ENCODE measurements around the gene SPATA3.

The SPATA3 gene

DNA sequence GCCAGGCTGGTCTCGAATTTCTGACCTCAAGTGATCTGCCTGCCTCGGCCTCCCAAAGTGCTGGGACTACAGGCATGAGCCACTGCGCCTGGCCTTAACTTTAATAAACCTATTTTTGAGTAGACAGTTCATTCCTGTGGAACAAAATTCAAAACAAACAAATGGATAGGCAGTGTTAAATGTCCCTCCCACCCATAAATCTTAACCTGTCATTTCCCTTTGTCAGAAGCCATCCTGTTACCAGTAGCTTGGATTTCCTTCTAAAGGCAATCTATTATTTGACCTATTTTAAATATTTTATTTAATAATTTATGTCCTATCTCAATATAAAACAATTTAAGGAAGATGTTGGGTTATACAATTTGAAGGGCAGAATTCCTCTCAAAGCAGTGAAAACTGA, 34.8 kb downstream of the SPATA3 start:
- no peak for DNase-seq
- ATAC-seq: no peak

DNA sequence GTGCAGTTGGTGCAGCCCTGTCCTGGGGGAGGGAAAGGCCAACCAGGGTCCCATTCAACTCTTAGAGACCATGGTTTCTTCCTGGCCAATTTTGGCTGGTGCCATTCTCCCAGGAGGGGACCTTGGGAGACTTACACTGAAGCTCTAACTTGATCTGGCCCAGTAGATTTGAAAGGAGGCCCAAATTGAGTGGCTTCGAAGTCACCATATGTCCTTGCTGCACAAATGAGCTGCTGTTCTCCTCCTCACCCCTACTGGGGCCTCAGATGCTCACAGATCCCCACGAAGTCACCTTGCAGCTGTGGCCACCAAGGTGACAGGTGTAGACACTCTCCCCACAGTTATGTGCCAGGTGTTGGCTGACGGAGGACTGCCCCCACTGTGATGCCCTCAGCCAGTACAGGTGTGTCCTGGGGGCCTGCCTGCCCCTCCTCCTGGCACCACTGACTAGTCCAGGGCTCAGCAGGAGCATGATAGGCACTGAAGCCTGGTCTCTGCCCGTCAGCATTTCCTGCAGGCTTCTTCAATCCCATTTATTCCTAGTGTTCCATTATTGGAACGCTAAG, 36.7 kb downstream of the SPATA3 start:
- DNase-seq (no peak), ATAC-seq (no peak)

DNA sequence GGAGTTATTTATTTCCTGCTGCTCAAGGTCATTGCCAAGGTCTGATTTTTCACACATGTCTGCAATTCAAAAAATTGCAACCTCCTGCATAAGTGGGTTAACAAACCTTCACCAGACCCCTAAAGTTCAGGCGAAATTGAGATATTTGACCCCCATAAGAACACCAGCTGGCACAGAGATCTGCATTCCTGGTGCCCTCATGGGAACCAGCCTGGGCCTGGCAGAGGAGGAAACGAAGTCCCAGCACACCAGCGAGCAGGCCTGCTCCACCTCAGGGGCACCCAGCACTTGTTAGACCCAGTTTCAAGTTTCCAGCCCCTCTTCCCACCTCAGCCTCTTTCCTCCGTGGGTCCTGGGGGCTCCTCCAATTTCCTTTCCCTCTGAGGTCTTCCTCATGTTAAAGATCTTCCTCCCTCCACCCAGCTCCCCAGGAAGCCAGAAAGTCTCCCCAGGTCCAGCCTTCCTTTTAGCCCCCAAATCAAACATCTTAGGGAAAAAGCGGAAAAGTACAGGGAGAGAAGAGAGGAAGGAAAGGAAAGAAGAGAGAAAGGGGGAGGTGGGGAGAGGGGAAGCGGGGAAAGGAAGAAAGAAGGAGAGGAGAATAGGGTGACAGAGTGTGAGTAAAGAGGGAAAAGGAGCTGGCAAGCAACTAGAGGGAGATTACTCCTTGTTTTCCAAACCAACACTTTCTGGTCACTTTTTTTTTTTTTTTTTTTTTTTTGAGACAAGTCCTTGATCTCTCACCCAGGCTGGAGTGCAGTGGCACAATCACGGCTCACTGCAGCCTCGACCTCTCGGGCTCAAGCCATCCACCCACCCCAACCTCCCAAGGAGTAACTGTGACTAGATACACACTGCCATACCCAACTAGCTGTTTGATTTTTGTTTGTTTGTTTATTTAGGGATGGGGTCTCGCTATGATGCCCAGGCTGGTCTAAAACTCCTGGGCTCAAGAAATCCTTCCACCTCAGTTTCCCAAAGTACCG, 37.5 kb downstream of the SPATA3 start:
- no peak for ATAC-seq

DNA sequence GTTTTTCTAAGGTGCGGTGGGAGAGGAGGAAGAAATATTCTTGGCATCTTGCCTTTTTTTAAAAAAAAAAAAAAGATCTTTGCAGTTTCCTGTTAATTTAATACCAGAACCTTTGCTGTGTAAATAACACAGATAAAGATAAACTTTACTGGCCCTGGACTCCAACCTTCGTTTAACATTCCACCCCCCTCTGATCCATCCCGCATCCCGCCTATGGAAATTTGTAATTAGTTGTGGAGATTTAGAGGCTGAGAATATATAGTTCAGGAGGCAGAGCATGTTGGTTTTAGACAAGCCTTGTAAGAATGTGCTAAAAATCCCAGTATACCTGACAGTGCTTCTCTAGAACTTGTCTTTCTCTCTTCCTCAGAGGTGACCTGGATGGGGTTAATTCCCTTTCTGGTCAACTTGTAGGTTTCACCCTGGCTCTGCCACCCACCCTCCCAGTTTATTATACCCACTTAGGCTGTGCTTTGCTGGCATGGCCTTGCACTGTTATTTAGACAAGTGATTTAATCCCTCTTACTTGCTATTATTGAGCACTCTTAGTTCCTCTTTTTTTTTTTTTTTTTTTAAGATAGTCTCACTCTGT, 38.5 kb downstream of the SPATA3 start:
- no peak for ATAC-seq
- no peak for DNase-seq

More for the DNA sequence above, 37.5 kb downstream of the SPATA3 start:
- no peak for DNase-seq

DNA sequence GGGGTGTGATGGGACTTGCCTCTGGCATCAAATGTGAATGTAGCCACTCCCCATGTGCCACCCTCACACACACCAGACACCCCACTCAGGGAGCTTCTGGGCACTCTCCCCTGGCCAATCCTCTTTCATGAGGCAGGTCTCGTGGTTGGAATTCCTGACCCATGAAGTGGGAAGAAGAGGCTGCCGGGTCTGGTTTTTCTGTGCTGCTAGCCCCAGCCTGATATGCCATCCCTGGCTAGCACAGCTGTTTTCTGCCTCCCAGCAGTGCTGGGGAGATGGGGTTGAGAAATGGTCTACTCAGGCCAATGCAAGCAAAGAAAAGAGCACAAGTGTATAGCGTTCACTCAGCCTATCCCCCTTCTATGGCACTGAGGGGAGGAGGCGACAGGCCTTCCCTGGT, 40.2 kb downstream of the SPATA3 start:
- ATAC-seq (no peak), DNase-seq (no peak)

DNA sequence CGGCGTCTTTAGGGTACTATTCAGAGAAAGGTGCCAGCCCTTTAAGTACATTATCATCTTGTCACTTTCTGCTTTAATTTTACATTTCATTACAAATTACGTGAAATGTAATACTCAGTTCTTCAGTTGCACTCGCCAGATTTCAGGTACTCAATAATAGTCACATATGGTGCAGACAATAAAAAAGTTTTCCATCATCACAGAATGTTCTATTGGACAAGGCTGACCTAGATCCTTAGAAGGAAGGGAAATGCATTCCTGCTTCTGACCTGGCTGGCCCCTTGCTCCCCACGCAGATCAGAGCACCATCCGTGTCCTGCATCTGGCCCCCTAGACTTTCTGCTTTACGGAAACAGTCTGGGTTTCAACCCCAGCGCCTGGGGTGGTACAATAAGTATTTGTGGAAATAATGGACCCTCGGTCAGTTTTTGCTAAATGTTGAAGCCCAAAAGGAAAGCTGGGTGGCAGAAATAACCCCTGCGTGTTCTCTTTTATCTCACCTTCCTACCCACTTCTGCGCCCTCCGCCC, 40.7 kb downstream of the SPATA3 start:
- ATAC-seq (no peak), DNase-seq (no peak)

DNA sequence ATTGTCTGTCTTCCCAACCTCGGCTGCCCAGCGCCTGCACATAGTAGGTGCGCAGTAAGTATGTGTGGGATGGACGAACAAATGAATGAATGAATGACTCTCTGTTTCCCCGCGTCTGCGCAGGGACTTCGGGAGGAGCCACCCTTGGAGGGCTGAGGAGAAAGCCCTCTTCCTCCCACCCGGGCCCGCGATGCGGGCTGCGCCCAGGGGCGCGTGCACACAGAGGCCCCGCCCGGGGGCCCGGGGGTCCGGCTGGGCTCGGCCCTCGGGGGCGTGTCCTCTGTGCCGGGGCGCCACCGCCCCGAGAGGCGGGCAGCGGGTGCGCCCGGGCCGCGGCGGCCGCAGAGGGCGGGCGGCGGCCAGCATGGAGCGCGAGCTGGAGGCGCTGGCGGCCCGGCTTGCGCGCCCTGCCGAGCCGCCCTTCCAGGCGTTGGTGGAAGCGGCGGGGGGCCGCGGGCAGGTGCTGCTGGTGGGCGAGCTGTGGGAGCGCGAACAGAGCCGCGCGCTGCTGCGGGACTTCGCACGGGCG, 41.3 kb downstream of the SPATA3 start, which contains the start of gene C2orf72:
Gene C2orf72 (plus strand): TSS at position 322 of the 529 bp plus-strand sequence. CDS start 43 bp downstream, at position 365.
- peak; percentile 37 for ATAC-seq
- DNase-seq: no peak

DNA sequence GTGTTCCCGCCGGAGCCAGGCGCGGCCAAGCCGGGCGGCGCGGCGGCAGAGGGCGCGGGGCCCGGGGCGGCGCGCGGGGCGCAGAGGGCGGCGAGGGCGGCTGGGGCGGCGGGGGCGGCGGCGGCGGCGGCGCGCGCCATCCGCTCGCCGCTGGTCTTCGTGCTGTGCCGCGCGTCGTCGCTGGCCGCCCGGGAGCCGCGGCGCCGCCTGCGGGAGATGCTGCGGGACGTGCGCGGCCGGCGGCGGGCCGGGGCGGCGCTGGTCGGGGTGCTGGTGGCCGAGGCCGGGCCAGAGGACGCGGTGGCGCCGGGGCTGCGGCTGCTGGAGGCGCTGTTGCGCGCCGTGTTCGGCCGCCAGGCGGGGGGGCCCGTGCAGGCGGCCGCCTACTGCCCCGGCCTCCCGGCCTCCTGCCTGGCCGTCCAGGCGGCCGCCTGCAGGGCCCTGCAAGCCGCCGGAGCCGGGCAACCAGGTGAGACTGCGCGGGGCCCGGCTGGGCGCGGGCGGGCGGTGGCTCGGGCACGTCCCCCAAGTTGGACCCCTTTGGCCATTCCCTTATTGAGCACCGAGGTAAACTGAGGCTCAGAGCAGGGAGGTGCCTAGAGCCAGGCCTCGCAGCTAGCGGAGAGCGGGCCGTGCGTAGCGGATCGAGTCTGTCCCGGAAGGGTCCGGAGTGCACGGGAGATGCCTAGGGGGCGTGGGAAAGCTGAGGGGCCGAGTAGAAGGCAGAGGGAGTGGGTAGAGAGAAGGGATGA, 42.0 kb downstream of the SPATA3 start:
- DNase-seq: no peak
- peak; percentile 29 for ATAC-seq

DNA sequence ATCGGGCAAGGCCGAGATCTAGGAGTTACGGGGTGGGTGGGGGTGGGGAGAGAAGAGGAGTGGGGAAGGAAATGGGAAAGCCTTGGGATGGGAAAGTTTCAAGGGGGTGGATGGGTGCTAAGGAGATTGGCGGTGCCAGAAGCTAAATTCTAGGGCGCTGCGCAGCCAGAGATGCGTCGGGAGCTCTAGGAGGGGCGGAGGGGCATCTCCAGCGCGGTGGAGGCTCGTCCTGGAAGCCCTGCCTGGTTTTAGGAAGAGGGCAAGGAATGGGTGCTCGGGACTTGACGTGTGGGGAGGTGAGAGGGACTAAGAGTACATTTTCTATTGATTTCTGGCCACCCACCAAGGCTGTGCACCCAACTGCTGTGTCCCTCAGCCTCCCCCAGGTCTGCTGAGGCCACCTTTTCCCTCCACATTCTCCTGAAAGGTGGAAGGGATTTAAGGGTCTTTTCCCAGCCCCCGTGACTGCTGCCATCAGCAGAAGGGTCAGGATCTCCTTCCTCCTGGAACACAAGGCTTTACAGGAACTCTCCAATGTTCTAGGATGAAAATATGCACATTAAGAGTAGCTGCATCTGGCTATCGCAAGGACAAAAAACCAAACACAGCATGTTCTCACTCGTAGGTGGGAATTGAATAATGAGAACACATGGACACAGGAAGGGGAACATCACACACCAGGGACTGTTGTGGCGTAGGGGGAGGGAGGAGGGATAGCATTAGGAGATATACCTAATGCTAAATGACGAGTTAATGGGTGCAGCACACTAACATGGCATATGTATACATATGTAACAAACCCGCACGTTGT, 42.8 kb downstream of the SPATA3 start:
- ATAC-seq: no peak
- no peak for DNase-seq

DNA sequence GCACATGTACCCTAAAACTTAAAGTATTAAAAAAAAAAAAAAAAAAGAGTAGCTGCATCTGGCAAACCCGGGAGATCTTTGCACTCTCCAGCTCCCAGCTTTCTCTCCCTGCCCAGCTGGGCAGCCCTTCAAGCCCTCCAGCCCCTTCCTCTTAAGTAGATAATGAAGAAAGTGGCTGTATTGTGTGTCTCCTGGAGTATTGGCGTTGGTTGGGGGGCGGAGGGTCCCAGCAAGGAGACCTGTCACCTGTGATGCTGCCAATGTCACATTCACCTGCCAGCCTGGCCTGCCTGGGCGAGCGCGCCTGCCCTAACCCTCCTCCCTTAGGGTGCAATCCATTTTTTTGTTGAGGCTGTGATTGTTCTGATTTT, 43.4 kb downstream of the SPATA3 start:
- ATAC-seq (no peak), DNase-seq (no peak)

DNA sequence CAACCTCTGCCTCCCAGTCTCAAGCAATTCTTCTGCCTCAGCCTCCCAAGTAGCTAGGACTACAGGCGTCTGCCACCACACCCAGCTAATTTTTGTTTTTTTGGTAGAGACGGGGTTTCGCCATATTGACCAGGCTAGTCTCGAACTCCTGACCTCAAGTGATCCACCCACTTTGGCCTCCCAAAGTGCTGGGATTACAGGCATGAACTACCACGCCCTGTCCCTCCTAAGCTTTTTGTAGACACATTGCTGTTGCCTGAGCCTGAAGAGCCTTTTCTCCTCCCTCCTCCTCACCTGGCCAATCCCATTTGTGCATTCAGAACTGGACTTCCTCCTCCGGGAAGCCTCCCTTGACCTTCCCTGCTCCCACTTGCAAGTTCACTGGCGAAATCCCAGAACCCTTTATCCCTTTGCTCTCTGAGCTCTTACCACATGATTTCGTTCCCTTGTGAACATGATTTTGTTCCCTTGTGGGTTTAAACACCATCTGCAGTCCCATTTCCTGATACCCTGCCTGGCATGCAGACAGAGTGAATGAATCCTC, 44.0 kb downstream of the SPATA3 start:
- DNase-seq: no peak
- ATAC-seq: no peak

DNA sequence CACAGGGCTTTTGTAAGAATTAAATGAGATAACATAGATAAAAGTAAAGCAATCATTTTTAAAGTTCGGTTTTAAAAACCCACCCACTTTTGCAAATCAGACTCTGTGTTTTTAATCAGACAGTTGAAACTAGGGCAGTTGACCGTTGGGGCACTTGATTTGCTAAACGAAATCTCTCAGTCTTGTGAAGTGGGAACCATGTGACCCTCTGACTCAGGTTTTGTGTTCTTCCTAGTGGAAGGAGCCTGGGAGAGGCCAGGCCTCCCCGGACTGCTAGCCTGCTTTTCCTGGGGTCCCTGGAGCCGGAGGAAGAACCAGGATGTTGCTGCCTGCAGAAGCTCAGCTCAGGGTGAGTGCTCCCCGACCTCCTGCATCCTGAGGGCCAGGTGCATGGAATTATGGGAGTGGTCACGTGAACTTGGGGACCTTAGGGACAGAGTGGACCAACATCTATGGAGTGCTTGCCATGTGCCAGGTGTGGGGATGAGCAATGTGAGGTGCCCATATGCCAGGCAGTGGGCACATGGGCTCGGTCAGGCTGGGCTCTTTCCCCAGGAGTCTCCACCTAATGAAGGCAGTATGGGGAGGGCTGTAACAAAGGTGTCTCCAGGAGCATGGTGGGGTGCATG, 45.3 kb downstream of the SPATA3 start:
- no peak for DNase-seq
- ATAC-seq: no peak

DNA sequence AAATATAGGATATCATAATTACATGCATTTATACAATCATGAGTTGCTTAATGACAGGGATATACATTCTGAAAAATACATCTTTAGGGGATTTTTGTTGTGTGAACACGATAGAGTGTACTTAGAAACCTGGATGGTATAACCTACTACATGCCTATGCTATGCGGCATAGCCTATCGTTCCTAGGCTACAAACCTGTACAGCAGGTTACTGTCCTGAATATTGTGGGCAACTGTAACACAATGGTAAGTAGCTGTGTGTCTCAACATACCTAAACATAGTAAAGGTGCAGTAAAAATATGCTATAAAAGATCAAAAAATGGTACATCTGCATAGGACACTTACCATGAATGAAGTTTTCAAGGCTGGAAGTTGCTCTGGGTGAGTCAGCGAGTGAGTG, 47.9 kb downstream of the SPATA3 start:
- DNase-seq (no peak), ATAC-seq (no peak)

DNA sequence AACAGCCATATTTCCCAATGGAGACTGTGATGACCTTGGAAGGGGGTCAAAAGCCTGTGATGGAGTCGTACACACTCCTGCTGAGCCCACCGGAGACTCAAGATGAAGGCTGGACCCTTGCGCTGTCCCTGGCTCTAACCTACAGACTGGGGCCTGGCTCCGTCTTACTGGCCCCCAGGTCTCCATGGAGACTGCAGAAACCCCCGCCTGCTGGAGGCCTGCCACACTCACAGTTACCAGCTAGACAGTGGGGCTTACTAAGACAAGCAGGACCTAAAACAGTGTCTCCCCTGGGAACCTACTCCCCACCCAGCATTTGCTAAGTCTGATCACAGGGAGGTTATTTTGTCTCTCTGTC, 51.0 kb downstream of the SPATA3 start:
- DNase-seq (no peak), ATAC-seq (no peak)

DNA sequence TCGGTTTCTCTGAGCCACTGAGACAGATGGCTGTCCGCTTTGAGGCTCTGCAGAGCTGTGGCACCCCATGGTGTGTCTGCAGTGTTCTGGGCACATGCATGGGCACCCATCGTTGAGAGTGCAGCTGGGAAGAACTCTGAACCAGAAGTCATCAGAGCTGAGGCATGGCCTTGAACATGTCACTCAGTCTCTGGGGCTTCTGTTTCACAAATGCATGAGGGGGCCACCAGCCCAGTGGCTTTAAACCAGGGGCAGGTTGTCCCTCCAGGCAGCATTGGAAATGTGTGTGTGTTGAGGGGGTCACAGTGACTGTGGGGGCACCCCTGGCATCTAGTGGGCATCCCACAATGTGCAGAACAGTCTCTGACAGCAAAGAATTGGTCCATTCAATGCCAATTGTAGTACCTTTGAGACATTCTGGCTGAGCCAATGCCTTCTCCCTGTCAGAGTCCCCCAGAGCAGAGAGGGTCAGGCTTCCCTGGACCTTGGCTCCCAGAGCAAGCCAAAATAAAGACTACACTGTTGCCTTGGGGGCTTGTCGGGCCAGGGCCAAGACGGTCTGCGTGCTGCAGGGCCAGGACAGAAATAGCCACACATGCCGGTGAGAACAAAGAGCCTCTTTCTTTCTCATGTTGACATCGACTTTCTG, 51.5 kb downstream of the SPATA3 start:
- ATAC-seq (no peak), DNase-seq (no peak)

DNA sequence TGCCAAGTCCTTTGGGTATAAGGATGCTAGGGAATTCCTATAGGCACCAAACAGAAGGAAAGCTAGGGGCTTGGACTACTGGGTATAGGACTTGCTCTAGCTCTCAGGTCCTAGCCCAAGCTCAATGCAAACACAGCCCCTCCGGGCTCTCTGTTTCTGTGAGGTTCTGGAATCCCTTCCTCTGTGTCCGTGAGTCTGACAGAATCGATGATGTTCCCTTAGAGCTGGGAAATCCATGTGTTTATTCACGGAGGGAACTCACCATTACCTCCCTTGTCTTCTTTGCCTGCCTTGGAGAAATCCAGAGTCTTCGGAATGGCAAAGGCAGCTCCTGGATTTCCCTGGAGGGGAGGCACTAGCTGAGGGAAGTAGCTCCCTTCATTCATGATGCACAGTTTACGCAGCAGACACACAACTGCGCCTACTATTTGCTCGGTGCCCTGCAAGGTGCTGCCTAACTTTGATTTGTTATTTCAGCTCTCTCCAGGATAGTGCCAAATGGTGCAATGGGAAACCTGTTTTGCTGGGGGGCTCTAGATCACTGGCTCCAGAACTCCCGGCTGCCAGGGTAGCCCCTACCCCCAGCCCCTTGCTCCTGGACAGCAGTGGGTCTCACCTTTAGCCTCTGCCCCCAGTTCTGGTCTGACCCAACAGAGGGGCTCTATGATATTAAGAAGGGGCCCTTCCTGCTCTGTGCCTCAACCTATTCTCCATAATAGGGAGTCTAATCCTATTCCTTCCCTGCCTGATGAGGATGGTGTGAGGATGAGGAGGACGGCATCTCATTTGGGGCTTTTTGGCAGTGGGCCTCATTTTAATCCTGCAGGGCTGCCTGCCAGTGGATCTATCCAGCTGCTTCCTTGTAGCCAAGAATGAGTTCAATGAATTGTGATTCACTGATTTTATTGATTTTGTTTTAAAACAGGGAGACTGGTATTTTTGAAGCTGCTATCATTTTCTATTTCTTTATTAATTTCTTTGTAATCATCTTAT, 52.3 kb downstream of the SPATA3 start:
- ATAC-seq: no peak
- DNase-seq: no peak

DNA sequence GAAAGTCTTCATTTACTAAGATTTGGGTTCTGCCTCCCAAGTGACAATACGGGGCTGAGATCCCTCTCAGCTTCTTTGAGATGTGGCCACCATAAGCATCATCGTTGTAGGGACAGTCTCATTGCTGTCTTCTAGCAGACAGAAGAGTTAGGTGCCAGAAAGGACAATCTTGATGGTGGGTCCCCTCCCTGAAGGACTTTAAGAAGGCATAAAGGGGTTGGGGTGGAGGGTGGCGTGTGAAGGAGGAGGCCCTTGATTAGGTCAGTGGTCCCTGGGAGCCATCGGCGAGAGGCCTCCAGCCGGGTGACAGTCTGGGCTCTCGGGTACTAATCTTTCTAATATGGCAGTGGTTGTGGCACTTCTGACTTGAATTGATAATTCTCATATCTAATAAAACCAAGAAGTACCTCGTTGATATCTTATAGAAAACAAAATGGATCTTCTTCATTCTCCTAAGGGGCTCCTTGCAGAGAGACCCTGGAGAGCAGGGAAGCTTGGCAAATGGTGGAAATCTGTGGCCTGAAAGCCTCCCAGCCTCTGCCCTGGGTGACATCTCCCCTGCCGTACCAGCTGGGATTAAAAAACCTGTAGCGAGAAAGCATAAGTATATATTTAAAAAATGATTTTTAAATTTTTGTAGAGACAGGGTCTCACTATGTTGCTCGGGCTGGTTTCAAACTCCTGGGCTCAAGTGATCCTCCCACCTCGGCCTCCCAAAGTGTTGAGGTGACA, 53.5 kb downstream of the SPATA3 start:
- DNase-seq (no peak), ATAC-seq (no peak)
